GM13977 (cell line): Measurements from ENCODE around the gene TMEM151A.

Experiments
- DNase-seq: peaks from one replicate; pipeline ENCODE4 v3.0.0; 2012; ENCODE audit warnings: low spot score
- CTCF ChIP-seq: IDR thresholded peaks from 2 replicates; pipeline ENCODE4 v1.5.1; 2012; ENCODE audit warnings: mild to moderate bottlenecking, control low read depth; ENCODE audit not compliant: insufficient read depth; ENCODE audit errors: extremely low read depth, missing control alignments
- in situ Hi-C: fragments of 300-500 bp; cut with MboI; formaldehyde crosslinking; loops from one replicate; pipeline ENCODE4 v1.12.0; 2022; ENCODE audit warnings: low sequenced_read_pairs, low pct_unique_long_range_greater_than_20kb, mixed read lengths, inconsistent platforms; ENCODE audit not compliant: unreplicated experiment

The TMEM151A gene

GRCh38 chr11:66323684-66324083 lies 32.0 kb downstream of the TMEM151A start:
- in situ Hi-C loops: no loop called here
- TF ChIP-seq CTCF: no peak
- no peak for DNase-seq

DNA sequence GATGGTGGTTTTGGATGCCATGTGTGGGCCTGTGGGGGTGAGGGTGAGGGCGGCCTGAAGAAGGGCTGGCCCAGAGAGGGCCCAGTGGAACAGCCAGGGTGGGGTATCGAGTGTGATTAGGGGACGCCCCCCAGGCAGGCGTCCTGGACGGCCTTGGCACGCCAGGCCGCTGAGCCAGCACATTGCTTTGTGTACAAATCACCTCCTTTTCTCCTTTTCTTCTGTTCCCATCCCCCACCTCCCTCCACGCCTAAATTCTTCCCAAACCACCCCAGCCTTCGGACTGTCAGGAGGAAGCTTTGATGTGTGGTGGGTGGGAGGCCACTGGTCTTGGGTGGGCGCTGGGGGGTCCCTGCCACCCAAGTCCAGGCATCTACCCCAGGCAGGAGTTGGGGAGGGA lies 33.0 kb downstream of the TMEM151A start:
- no peak for DNase-seq
- TF ChIP-seq CTCF: no peak
- in situ Hi-C loops: no loop called here

DNA sequence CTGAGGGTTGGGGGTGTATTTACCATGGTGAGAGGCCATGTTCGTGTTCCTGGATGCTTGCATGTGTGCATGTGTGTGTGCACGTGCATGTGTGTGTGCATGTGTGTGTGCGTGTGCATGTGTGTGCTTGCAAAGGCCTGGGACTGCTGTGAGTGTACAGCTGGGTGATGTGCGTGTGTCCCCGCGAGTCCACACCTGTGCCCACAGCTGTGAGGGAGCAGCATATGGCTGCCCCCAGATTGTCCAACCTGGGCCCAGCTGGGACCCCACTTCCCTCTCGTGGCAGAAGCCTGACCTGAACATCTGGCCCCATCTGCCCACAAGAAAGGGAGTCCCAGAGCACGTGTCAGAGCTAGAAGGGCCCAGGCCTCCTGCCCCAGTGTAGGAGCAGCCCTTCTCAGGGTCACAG lies 33.6 kb downstream of the TMEM151A start:
- no peak for TF ChIP-seq CTCF
- in situ Hi-C loops: no loop called here
- no peak for DNase-seq

DNA sequence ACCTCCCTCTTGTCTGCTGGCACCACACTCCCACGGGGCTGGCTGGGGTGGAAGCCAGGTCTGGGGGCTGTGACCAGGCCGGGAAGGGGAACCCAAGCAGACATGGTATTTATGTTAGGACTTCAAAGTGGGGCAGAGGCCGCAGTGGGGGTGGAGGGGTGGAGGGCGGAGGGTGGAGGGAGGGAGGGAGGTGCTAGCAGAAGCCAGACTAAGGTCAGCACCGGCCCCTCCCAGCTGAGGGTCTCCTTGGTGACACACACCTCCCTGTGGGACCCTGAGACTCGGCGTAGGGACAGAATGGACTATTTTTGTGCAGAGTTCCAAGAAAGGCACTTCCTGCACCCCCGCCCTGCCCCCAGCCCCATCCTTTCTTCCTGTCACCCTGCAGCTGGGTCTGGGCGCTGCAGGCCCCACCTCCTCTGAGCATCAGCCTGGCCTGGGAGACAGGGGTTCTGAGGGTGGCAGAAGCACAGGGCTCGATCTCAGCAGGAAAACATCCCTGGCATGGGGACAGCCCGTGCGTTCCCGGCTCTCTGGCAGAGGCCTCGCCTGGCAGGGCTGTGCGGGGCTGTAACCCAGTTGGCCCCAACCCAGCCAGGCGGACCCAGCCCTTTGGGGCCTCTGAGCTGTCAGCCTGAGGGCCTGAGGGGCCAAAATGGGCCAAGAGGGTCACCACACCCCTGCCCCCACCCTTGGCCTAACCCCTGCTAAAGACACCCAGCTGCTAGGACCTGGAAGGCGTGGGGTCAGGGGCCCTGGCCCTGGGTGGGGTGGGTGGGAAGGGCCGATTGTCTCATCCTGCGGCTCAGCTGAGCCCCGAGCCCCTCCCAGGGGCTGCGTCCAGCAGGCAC lies 34.8 kb downstream of the TMEM151A start:
- in situ Hi-C loops: no loop called here
- no peak for TF ChIP-seq CTCF

GRCh38 chr11:66327171-66328030 lies 35.7 kb downstream of the TMEM151A start:
- no peak for DNase-seq
- no peak for TF ChIP-seq CTCF
- in situ Hi-C loops: no loop called here

More for the DNA sequence above, 34.8 kb downstream of the TMEM151A start:
- DNase-seq: no peak

- no peak for DNase-seq
- TF ChIP-seq CTCF: no peak
- in situ Hi-C loops: no loop called here
Measured at GRCh38 chr11:66328031-66328301, 36.3 kb downstream of the TMEM151A start.
